Measurements from ENCODE around the gene EML2.

EML2 gene

GRCh38 chr19:45577111-45577905 is 61.9 kb downstream of the EML2 start:
- Histone ChIP-seq H3K4me1 (no peaks in the 10 kb centered on the region), H3K27me3 (ENCODE audit: low read depth) (no peaks in the 10 kb centered on the region)
- no peak for DNase-seq (ENCODE audit: low spot score in 2 of 2)

GRCh38 chr19:45576682-45577081 is 62.5 kb downstream of the EML2 start:
- no peak overlapping the region for H3K4me3 ChIP-seq
- H3K36me3 ChIP-seq (replicated peaks): no peaks in the 10 kb centered on the region
- DNase-seq (ENCODE audit: low spot score in 2 of 2): no peak
- H3K4me1 ChIP-seq: no peaks in the 10 kb centered on the region
- H3K9me3 ChIP-seq: no peaks in the 10 kb centered on the region
- H3K27me3 ChIP-seq (ENCODE audit: low read depth): no peaks in the 10 kb centered on the region
- in situ Hi-C loops (cut with MboI; ENCODE audit: low sequenced_read_pairs): no loop called here

More at GRCh38 chr19:45577111-45577905, 61.9 kb downstream of the EML2 start:
- Histone ChIP-seq H3K4me3 (no peak overlapping the region), H3K36me3 (replicated peaks) (no peaks in the 10 kb centered on the region), H3K9me3 (no peaks in the 10 kb centered on the region)
- in situ Hi-C loops (cut with MboI; ENCODE audit: low sequenced_read_pairs): no loop called here

DNA sequence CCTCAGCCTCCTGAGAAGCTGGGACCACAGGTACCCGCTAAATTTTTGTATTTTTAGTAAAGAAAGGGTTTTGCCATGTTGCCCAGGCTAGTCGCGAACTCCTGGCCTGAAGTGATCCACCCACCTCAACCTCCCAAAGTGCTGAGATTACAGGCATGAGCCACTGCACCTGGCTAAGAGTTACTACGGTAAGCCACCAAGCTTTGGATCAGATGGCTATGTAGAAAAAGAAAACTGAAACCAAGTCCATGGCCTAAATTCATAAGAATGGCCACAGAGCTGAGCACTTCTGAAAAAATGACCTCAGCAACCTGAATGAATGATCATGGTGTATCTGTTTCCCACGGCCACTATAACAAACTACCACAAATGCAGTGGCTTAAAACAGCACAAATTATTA is 64.0 kb downstream of the EML2 start:
- H3K36me3 ChIP-seq (replicated peaks): no peaks in the 10 kb centered on the region
- H3K27me3 ChIP-seq (ENCODE audit: low read depth): no peaks in the 10 kb centered on the region
- H3K9me3 ChIP-seq: no peaks in the 10 kb centered on the region
- no peak overlapping the region for H3K4me3 ChIP-seq
- in situ Hi-C loops (cut with MboI; ENCODE audit: low sequenced_read_pairs): no loop called here
- DNase-seq (ENCODE audit: low spot score in 2 of 2): no peak
- no peaks in the 10 kb centered on the region for H3K4me1 ChIP-seq

DNA sequence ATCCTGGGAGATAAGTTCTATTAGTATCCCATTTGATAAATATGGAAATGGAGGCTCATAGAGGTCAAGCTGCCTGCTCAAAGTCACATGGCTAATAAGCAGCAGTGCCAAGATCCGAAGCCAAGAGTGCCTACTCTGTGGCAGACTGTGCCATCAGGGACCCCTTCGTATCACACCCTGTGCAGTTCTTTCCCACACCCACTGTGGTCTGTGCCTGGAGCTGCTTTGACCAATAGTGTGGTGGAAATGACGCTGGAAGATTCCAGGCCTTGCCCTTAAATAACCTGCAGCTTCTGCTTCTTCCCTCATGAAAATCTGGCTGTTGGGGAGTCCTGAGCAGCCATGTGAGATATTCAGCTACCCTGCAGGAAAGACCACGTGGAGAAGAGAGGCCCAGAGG is 64.7 kb downstream of the EML2 start:
- no peaks in the 10 kb centered on the region for H3K36me3 ChIP-seq (replicated peaks)
- in situ Hi-C loops (cut with MboI; ENCODE audit: low sequenced_read_pairs): no loop called here
- DNase-seq (ENCODE audit: low spot score in 2 of 2): no peak
- H3K4me1 ChIP-seq: no peaks in the 10 kb centered on the region
- H3K27me3 ChIP-seq (ENCODE audit: low read depth): no peaks in the 10 kb centered on the region
- no peak overlapping the region for H3K4me3 ChIP-seq
- H3K9me3 ChIP-seq: no peaks in the 10 kb centered on the region

- H3K4me1 ChIP-seq: no peaks in the 10 kb centered on the region
- in situ Hi-C loops (cut with MboI; ENCODE audit: low sequenced_read_pairs): no loop called here
- no peaks in the 10 kb centered on the region for H3K9me3 ChIP-seq
- H3K36me3 ChIP-seq (replicated peaks): no peaks in the 10 kb centered on the region
- no peak for DNase-seq (ENCODE audit: low spot score in 2 of 2)
- no peaks in the 10 kb centered on the region for H3K27me3 ChIP-seq (ENCODE audit: low read depth)
- H3K4me3 ChIP-seq: no peak overlapping the region
Measured at GRCh38 chr19:45571457-45572220, 67.6 kb downstream of the EML2 start.

- Histone ChIP-seq H3K9me3 (no peaks in the 10 kb centered on the region), H3K27me3 (ENCODE audit: low read depth) (no peaks in the 10 kb centered on the region), H3K4me3 (no peak overlapping the region), H3K36me3 (replicated peaks) (no peaks in the 10 kb centered on the region), H3K4me1 (no peaks in the 10 kb centered on the region)
- in situ Hi-C loops (cut with MboI; ENCODE audit: low sequenced_read_pairs): no loop called here
- peak; percentile 24 to 85 for DNase-seq (ENCODE audit: low spot score in 2 of 2)
Measured at GRCh38 chr19:45569619-45570421, 69.4 kb downstream of the EML2 start.

DNA sequence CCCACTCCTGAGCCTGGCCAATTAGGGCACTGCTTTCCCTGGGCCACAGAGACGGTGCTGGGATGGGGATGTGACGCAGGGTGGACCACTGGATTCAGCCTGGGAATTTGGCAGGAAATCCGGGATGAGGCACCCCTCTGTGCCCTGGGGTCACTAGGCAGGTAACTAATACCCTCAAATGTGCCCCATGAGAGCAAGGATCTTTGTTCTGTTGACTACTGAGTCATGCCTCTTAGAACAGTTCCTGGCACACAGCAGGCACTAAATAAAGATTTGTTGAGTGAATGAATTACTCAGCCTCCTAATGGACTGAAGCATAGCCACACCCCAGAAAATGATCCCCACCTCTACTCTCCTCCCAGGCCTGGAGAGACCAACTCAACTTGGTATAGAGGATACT is 70.5 kb downstream of the EML2 start:
- in situ Hi-C loops (cut with MboI; ENCODE audit: low sequenced_read_pairs): no loop called here
- Histone ChIP-seq H3K36me3 (replicated peaks) (no peaks in the 10 kb centered on the region), H3K4me3 (no peak overlapping the region), H3K27me3 (ENCODE audit: low read depth) (no peaks in the 10 kb centered on the region), H3K9me3 (no peaks in the 10 kb centered on the region), H3K4me1 (no peaks in the 10 kb centered on the region)
- no peak for DNase-seq (ENCODE audit: low spot score in 2 of 2)

- no peaks in the 10 kb centered on the region for H3K27me3 ChIP-seq (ENCODE audit: low read depth)
- H3K9me3 ChIP-seq: no peaks in the 10 kb centered on the region
- H3K36me3 ChIP-seq (replicated peaks): no peaks in the 10 kb centered on the region
- H3K4me3 ChIP-seq: no peak overlapping the region
- DNase-seq (ENCODE audit: low spot score in 2 of 2): no peak
- in situ Hi-C loops (cut with MboI; ENCODE audit: low sequenced_read_pairs): no loop called here
- no peaks in the 10 kb centered on the region for H3K4me1 ChIP-seq
Measured at GRCh38 chr19:45567609-45568008, 71.6 kb downstream of the EML2 start.

GRCh38 chr19:45564131-45564780 is 74.9 kb downstream of the EML2 start:
- no peaks in the 10 kb centered on the region for H3K9me3 ChIP-seq
- no peak overlapping the region for H3K4me3 ChIP-seq
- in situ Hi-C loops (cut with MboI; ENCODE audit: low sequenced_read_pairs): no loop called here

DNA sequence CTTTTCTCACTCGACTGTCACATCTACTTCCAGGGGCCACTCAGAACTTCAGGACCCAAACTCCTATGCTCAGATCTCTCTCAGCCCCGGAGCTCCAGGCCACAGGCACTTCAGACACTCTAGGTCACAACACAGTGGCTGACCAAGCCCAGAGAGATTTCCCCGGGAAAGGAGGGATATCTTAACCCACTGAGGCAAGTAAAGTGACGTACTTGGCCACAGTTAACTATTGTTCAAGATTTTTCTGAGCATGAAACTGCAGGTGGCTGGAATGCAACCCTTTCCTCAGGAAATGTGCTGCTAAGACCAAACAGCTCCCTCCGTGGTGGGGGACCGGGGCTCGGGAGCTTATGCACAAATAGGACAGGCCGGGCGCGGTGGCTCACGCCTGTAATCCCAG is 78.5 kb downstream of the EML2 start:
- no peaks in the 10 kb centered on the region for H3K9me3 ChIP-seq
- no peak overlapping the region for H3K4me3 ChIP-seq
- H3K4me1 ChIP-seq: no peaks in the 10 kb centered on the region
- no peaks in the 10 kb centered on the region for H3K36me3 ChIP-seq (replicated peaks)
- in situ Hi-C loops (cut with MboI; ENCODE audit: low sequenced_read_pairs): no loop called here
- no peaks in the 10 kb centered on the region for H3K27me3 ChIP-seq (ENCODE audit: low read depth)
- no peak for DNase-seq (ENCODE audit: low spot score in 2 of 2)

More at GRCh38 chr19:45564131-45564780, 74.9 kb downstream of the EML2 start:
- Histone ChIP-seq H3K36me3 (replicated peaks) (no peaks in the 10 kb centered on the region), H3K4me1 (no peaks in the 10 kb centered on the region), H3K27me3 (ENCODE audit: low read depth) (no peaks in the 10 kb centered on the region)
- no peak for DNase-seq (ENCODE audit: low spot score in 2 of 2)

GRCh38 chr19:45560038-45560437 is 79.2 kb downstream of the EML2 start:
- no peaks in the 10 kb centered on the region for H3K27me3 ChIP-seq (ENCODE audit: low read depth)
- no peak overlapping the region for H3K4me3 ChIP-seq
- no peaks in the 10 kb centered on the region for H3K4me1 ChIP-seq
- no peaks in the 10 kb centered on the region for H3K9me3 ChIP-seq
- no peaks in the 10 kb centered on the region for H3K36me3 ChIP-seq (replicated peaks)
- in situ Hi-C loops (cut with MboI; ENCODE audit: low sequenced_read_pairs): no loop called here
- DNase-seq (ENCODE audit: low spot score in 2 of 2): no peak

Measured in HAP-1 (cell line).